Trophoblast cell (in vitro differentiated cells and primary cell): Measurements from ENCODE around the gene PRSS36.
A peak's percentile ranks its signal among the peaks of the same experiment; 100 is the strongest.

Experiments used
- DNase-seq, 2 donors: peaks; one replicate each; pipeline ENCODE4 v3.0.0-alpha.2; 2016
- H2AFZ ChIP-seq: 2 replicates; pipeline ENCODE4 v1.6.1; 2013; ENCODE audit warnings: low read length, moderate library complexity, mild to moderate bottlenecking; ENCODE audit not compliant: insufficient read depth, poor library complexity
- H2AK5ac ChIP-seq: 2 replicates; pipeline ENCODE4 v1.6.1; 2013; ENCODE audit warnings: mild to moderate bottlenecking, low read length
- H2BK120ac ChIP-seq: 2 replicates; pipeline ENCODE4 v1.6.1; 2013; ENCODE audit warnings: low read length, mild to moderate bottlenecking, moderate library complexity; ENCODE audit not compliant: insufficient read depth, poor library complexity
- H2BK12ac ChIP-seq: 2 replicates; pipeline ENCODE4 v1.6.1; 2013; ENCODE audit warnings: mild to moderate bottlenecking, low read length, moderate library complexity
- H2BK5ac ChIP-seq: 2 replicates; pipeline ENCODE4 v1.6.1; 2013; ENCODE audit warnings: low read length, low read depth, moderate library complexity, mild to moderate bottlenecking; ENCODE audit not compliant: poor library complexity
- H3K14ac ChIP-seq: 2 replicates; pipeline ENCODE4 v1.6.1; 2013; ENCODE audit warnings: mild to moderate bottlenecking, low read length
- H3K18ac ChIP-seq: 2 replicates; pipeline ENCODE4 v1.6.1; 2013; ENCODE audit warnings: mild to moderate bottlenecking, low read length
- H3K23ac ChIP-seq: 2 replicates; pipeline ENCODE4 v1.6.1; 2013; ENCODE audit warnings: low read length
- H3K27ac ChIP-seq: 2 replicates; pipeline ENCODE4 v1.5.1; 2013; ENCODE audit warnings: low read depth, mild to moderate bottlenecking, inconsistent platforms, low read length, moderate library complexity
- H3K27me3 ChIP-seq: 2 replicates; pipeline ENCODE4 v1.6.1; 2013; ENCODE audit warnings: inconsistent platforms, mild to moderate bottlenecking, low read length, moderate library complexity; ENCODE audit not compliant: insufficient read depth
- H3K36me3 ChIP-seq, 2 experiments: 1 replicate in 1 of 2; 2 replicates in 1 of 2; pipeline ENCODE4 v1.6.1; 2013; ENCODE audit warnings: low read length in 2 of 2, mild to moderate bottlenecking in 2 of 2, moderate library complexity in 1 of 2; ENCODE audit not compliant: insufficient read depth in 2 of 2, control insufficient read depth in 1 of 2
- H3K4ac ChIP-seq: 2 replicates; pipeline ENCODE4 v1.6.1; 2013; ENCODE audit warnings: low read depth, mild to moderate bottlenecking, low read length, moderate library complexity
- H3K4me1 ChIP-seq, 2 experiments: 1 replicate in 1 of 2; 2 replicates in 1 of 2; pipeline ENCODE4 v1.6.1; 2013; ENCODE audit warnings: low read length in 2 of 2, mild to moderate bottlenecking in 2 of 2, moderate library complexity in 1 of 2; ENCODE audit not compliant: insufficient read depth in 2 of 2, control insufficient read depth in 1 of 2
- H3K4me2 ChIP-seq: 2 replicates; pipeline ENCODE4 v1.6.1; 2013; ENCODE audit warnings: inconsistent platforms, mild to moderate bottlenecking, low read length, moderate library complexity
- H3K4me3 ChIP-seq: 2 replicates; pipeline ENCODE4 v1.5.1; 2013; ENCODE audit warnings: mild to moderate bottlenecking, low read depth, low read length, inconsistent platforms
- H3K79me1 ChIP-seq: one replicate; pipeline ENCODE4 v1.6.1; 2013; ENCODE audit warnings: low read length
- H3K79me2 ChIP-seq: 2 replicates; pipeline ENCODE4 v1.6.1; 2013; ENCODE audit warnings: low read length, mild to moderate bottlenecking; ENCODE audit not compliant: control insufficient read depth, insufficient read depth, poor library complexity
- H3K9ac ChIP-seq: 2 replicates; pipeline ENCODE4 v1.6.1; 2013; ENCODE audit warnings: mild to moderate bottlenecking, low read length
- H3K9me3 ChIP-seq: 2 replicates; pipeline ENCODE4 v1.6.1; 2013; ENCODE audit warnings: low read depth, mild to moderate bottlenecking, control low read depth, inconsistent platforms, low read length; ENCODE audit not compliant: insufficient read depth
- H4K12ac ChIP-seq: 2 replicates; pipeline ENCODE4 v1.6.1; 2013; ENCODE audit warnings: low read depth, mild to moderate bottlenecking, low read length, moderate library complexity
- H4K8ac ChIP-seq: 2 replicates; pipeline ENCODE4 v1.6.1; 2013; ENCODE audit warnings: low read depth, mild to moderate bottlenecking, low read length, moderate library complexity
- H4K91ac ChIP-seq: one replicate; pipeline ENCODE4 v1.6.1; 2013; ENCODE audit warnings: low read depth, mild to moderate bottlenecking, low read length, moderate library complexity
- WGBS: extraction: QIAGEN DNeasy Blood & Tissue Kit; methylation state at CpG from one replicate; pipeline ENCODE4 v1.1.7; 2013; ENCODE audit warnings: missing lambda C conversion rate; ENCODE audit not compliant: insufficient read length, insufficient coverage; ENCODE audit errors: extremely low coverage; 5-methylcytosine and 5-hydroxymethylcytosine counted together

Gene PRSS36

DNA sequence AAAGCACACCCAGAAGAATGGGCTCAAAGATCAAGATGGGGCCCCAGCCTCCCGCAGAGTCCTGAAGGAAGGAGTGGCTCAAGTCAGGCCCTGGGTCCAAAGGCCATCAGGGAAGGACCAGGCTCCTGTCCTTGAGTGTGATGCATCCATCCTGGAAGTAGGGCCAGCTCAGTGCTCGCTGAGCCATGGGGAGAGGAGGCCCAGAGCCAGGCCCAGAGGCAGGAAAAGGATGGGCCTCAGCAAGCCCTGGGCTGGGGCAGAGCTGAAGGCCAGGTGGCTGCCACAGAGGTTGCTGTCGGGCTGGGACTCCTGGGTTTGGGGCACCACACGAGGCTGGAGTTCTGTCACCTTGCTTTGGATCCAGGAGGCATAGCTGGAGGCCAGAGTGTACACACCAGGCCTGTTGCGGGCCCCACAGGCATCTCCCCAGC, 18.0 kb downstream of the PRSS36 start:
- no peak overlapping the region for H3K4me3 ChIP-seq
- peak overlapping the region; percentile 71 for H4K91ac ChIP-seq
- no peak overlapping the region for H4K8ac ChIP-seq
- peaks cover 40 to 44% of the 10 kb centered on the region in 2 experiments for H3K4me1 ChIP-seq
- H3K9me3 ChIP-seq = peaks cover 2% of the 10 kb centered on the region
- H2AK5ac ChIP-seq = peak overlapping the region; percentile 42
- no peak overlapping the region for H2BK5ac ChIP-seq
- H3K79me1 ChIP-seq = peaks cover 20% of the 10 kb centered on the region
- H3K36me3 ChIP-seq = peaks cover 37 to 40% of the 10 kb centered on the region in 2 experiments
- H3K9ac ChIP-seq = no peak overlapping the region
- peak overlapping the region; percentile 66 for H2BK12ac ChIP-seq
- H4K12ac ChIP-seq = no peak overlapping the region
- H3K14ac ChIP-seq = no peak overlapping the region
- H3K23ac ChIP-seq = no peak overlapping the region
- no CpG with 5 or more reads among the region's 5 CpGs for WGBS
- H3K18ac ChIP-seq = no peak overlapping the region
- peak overlapping the region; percentile 8 for H3K4ac ChIP-seq
- no peak for DNase-seq
- no peak overlapping the region for H2BK120ac ChIP-seq
- no peak overlapping the region for H3K4me2 ChIP-seq
- H3K79me2 ChIP-seq = peaks cover 17% of the 10 kb centered on the region
- no peaks in the 10 kb centered on the region for H3K27me3 ChIP-seq
- H3K27ac ChIP-seq = no peak overlapping the region
- no peak overlapping the region for H2AFZ ChIP-seq

- WGBS = no CpG with 5 or more reads among the region's 11 CpGs
- peaks cover 40 to 44% of the 10 kb centered on the region in 2 experiments for H3K4me1 ChIP-seq
- H3K9ac ChIP-seq = no peak overlapping the region
- H3K23ac ChIP-seq = no peak overlapping the region
- H3K14ac ChIP-seq = peak overlapping the region; percentile 15
- no peak overlapping the region for H2AFZ ChIP-seq
- peak overlapping the region; percentile 59 for H4K12ac ChIP-seq
- peak overlapping the region; percentile 56 for H2AK5ac ChIP-seq
- peak overlapping the region; percentile 21 for H3K4ac ChIP-seq
- no peak overlapping the region for H4K8ac ChIP-seq
- H3K18ac ChIP-seq = peak overlapping the region; percentile 47
- no peak overlapping the region for H3K4me2 ChIP-seq
- peak overlapping the region; percentile 71 for H2BK5ac ChIP-seq
- no peak for DNase-seq
- peaks cover 2% of the 10 kb centered on the region for H3K9me3 ChIP-seq
- peak overlapping the region; percentile 66 for H2BK12ac ChIP-seq
- H3K79me1 ChIP-seq = peaks cover 20% of the 10 kb centered on the region
- H2BK120ac ChIP-seq = peak overlapping the region; percentile 57
- peak overlapping the region; percentile 84 for H3K27ac ChIP-seq
- no peak overlapping the region for H3K4me3 ChIP-seq
- H3K27me3 ChIP-seq = no peaks in the 10 kb centered on the region
- peak overlapping the region; percentile 71 for H4K91ac ChIP-seq
- H3K36me3 ChIP-seq = peaks cover 37 to 42% of the 10 kb centered on the region in 2 experiments
- peaks cover 17% of the 10 kb centered on the region for H3K79me2 ChIP-seq
These were observed 18.4 kb downstream of the PRSS36 start for GRCh38 chr16:31131416-31131815.

GRCh38 chr16:31130899-31131298, 19.0 kb downstream of the PRSS36 start:
- Histone ChIP-seq H3K4me1 (peaks cover 36 to 39% of the 10 kb centered on the region in 2 experiments), H3K4me3 (no peak overlapping the region), H2BK5ac (peak overlapping the region; percentile 71), H3K79me1 (peaks cover 20% of the 10 kb centered on the region), H3K9me3 (peaks cover 2% of the 10 kb centered on the region), H4K8ac (peak overlapping the region; percentile 61), H4K91ac (peak overlapping the region; percentile 71), H2AK5ac (no peak overlapping the region), H2BK12ac (peak overlapping the region; percentile 66), H2AFZ (no peak overlapping the region), H3K79me2 (peaks cover 17% of the 10 kb centered on the region), H3K23ac (no peak overlapping the region), H3K14ac (no peak overlapping the region), H3K4me2 (peak overlapping the region; percentile 31), H3K9ac (no peak overlapping the region), H2BK120ac (peak overlapping the region; percentile 57), H3K36me3 (peaks cover 37 to 42% of the 10 kb centered on the region in 2 experiments), H4K12ac (peak overlapping the region; percentile 59), H3K27me3 (no peaks in the 10 kb centered on the region), H3K4ac (no peak overlapping the region), H3K18ac (peak overlapping the region; percentile 47), H3K27ac (peak overlapping the region; percentile 84)
- peak; percentile 95 for DNase-seq
- WGBS = no CpG with 5 or more reads among the region's 6 CpGs

DNA sequence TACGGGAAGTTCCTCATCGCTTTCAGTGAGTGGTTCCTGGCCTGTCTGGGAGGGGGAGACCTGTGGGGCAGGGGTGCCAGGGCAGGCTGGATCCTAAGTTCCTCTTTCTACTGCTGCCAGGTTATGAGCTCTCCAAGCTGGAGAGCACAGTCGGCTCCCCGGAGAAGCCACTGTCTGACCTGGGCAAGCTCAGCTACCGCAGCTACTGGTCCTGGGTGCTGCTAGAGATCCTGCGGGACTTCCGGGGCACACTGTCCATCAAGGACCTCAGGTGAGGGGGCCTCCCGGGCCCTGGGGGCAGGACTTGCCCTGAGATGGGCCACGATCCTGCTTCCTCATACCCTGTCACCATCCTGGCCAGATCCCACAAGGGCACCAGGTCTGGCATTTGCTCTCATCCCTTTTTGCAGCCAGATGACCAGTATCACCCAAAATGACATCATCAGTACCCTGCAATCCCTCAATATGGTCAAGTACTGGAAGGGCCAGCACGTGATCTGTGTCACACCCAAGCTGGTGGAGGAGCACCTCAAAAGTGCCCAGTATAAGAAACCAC, 19.5 kb downstream of the PRSS36 start:
- no peak overlapping the region for H2AFZ ChIP-seq
- peak overlapping the region; percentile 47 for H2AK5ac ChIP-seq
- peak overlapping the region; percentile 68 for H3K14ac ChIP-seq
- peak overlapping the region; percentile 31 for H3K4ac ChIP-seq
- no peak overlapping the region for H3K9ac ChIP-seq
- no peaks in the 10 kb centered on the region for H3K27me3 ChIP-seq
- H4K12ac ChIP-seq = peak overlapping the region; percentile 14
- no CpG with 5 or more reads among the region's 10 CpGs for WGBS
- H2BK12ac ChIP-seq = peak overlapping the region; percentile 82
- peaks cover 33 to 37% of the 10 kb centered on the region in 2 experiments for H3K4me1 ChIP-seq
- H3K36me3 ChIP-seq = peaks cover 37 to 42% of the 10 kb centered on the region in 2 experiments
- peak in 1 of 2 donors; percentile 53 for DNase-seq
- H4K8ac ChIP-seq = peak overlapping the region; percentile 49
- peaks cover 16% of the 10 kb centered on the region for H3K79me2 ChIP-seq
- peak overlapping the region; percentile 83 for H4K91ac ChIP-seq
- no peak overlapping the region for H3K4me2 ChIP-seq
- no peaks in the 10 kb centered on the region for H3K9me3 ChIP-seq
- H3K27ac ChIP-seq = peak overlapping the region; percentile 46
- peak overlapping the region; percentile 64 for H3K18ac ChIP-seq
- peak overlapping the region; percentile 69 for H2BK120ac ChIP-seq
- no peak overlapping the region for H3K4me3 ChIP-seq
- no peak overlapping the region for H3K23ac ChIP-seq
- peaks cover 19% of the 10 kb centered on the region for H3K79me1 ChIP-seq
- H2BK5ac ChIP-seq = peak overlapping the region; percentile 33
